SK-N-MC (cell line): ENCODE measurements around the gene TMEM44.

Experiments
- DNase-seq: peaks from one replicate; pipeline ENCODE4 v3.0.0-alpha.2; 2011; ENCODE audit warnings: low read depth, low spot score
- H3K27ac ChIP-seq: fragments of 200-600 bp; sonication (generic); 2 replicates; pipeline ENCODE4 v1.5.1; 2016; ENCODE audit warnings: mixed run types
- H3K36me3 ChIP-seq: fragments of 200-600 bp; sonication (generic); 2 replicates; pipeline ENCODE4 v1.6.1; 2017; ENCODE audit warnings: antibody characterized with exemption, low read length, mixed read lengths; ENCODE audit not compliant: insufficient read depth
- H3K4me3 ChIP-seq: fragments of 200-600 bp; sonication (generic); 2 replicates; pipeline ENCODE4 v1.5.1; 2016
- H3K9ac ChIP-seq: fragments of 200-600 bp; sonication (generic); 2 replicates; pipeline ENCODE4 v1.8.0; 2017; ENCODE audit warnings: mixed run types, mixed read lengths; ENCODE audit not compliant: insufficient read length
- H3K9me3 ChIP-seq: fragments of 200-600 bp; sonication (generic); 2 replicates; pipeline ENCODE4 v1.6.1; 2017; ENCODE audit warnings: low read depth, mild to moderate bottlenecking, antibody characterized with exemption, low read length, moderate library complexity, mixed read lengths
- EZH2 ChIP-seq: fragments of 200-600 bp; sonication (generic); IDR thresholded peaks from one replicate; pipeline ENCODE4 v1.6.1; 2017; ENCODE audit warnings: antibody characterized with exemption
- FOXP2 ChIP-seq: optimal IDR thresholded peaks from 2 replicates; pipeline ENCODE3; 2011; ENCODE audit warnings: mild to moderate bottlenecking, moderate library complexity; ENCODE audit not compliant: insufficient read depth; ENCODE audit errors: extremely low read length, control extremely low read depth
- POLR2AphosphoS5 ChIP-seq: IDR thresholded peaks from 2 replicates; pipeline ENCODE4 v1.6.1; 2012; ENCODE audit warnings: mild to moderate bottlenecking, low read depth, low read length, borderline replicate concordance

TMEM44 gene

GRCh38 chr3:194658477-194659242, 25.4 kb upstream of the TMEM44 start:
- no peak for DNase-seq
- no peak overlapping the region for H3K9ac ChIP-seq
- TF ChIP-seq FOXP2 (no peak), EZH2 (no peak), POLR2AphosphoS5 (no peak)
- H3K4me3 ChIP-seq = no peak overlapping the region
- H3K27ac ChIP-seq = no peak overlapping the region
- H3K36me3 ChIP-seq = peaks cover 67% of the 10 kb centered on the region
- no peaks in the 10 kb centered on the region for H3K9me3 ChIP-seq

- DNase-seq = no peak
- H3K4me3 ChIP-seq = no peak overlapping the region
- TF ChIP-seq POLR2AphosphoS5 (no peak), FOXP2 (no peak), EZH2 (no peak)
Observed at GRCh38 chr3:194657439-194657838, 24.2 kb upstream of the TMEM44 start.

DNA sequence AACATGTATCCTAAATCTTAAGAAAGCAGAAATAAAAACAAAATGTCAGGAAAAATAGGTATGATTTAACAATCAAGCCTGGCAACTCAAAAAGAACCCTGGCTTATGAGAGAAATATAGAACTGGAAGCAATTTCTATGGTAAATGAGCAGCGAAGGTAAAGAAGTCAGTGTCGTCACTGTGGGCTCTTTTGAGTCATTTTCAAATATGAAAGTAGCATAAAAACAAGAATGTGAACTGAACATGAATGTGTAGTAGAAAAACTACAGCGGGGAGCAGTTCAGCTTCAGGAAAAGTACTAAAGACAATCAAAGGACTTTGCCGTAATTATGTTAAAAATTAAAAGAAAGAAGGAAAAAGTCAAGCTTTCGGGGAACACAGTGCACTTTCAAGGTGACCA, 21.2 kb upstream of the TMEM44 start:
- peaks cover 80% of the 10 kb centered on the region for H3K36me3 ChIP-seq

More at GRCh38 chr3:194657439-194657838, 24.2 kb upstream of the TMEM44 start:
- no peak overlapping the region for H3K9ac ChIP-seq
- H3K27ac ChIP-seq = no peak overlapping the region
- H3K36me3 ChIP-seq = peaks cover 72% of the 10 kb centered on the region
- H3K9me3 ChIP-seq = no peaks in the 10 kb centered on the region

DNA sequence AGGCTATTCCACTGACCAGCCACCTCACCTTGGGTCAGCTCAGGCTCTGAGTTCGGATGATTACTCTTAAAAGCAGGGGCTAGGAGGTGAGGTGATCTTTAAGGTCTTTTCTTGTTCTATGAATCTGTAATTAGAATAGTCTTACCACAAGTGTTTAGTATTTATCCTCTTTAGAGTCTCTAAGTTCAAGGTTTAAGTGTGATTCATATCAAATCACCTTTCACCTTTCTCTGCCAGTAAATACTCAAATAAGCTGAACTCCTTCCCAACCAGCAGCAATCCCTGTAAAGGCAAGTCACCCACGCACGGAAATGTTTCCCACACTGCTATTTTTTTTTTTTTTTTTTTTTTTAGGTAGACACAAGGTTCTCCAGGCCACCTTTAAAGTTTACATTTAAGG, 14.5 kb upstream of the TMEM44 start:
- H3K9ac ChIP-seq = no peak overlapping the region
- no peaks in the 10 kb centered on the region for H3K9me3 ChIP-seq
- TF ChIP-seq FOXP2 (no peak), POLR2AphosphoS5 (no peak), EZH2 (no peak)
- no peak for DNase-seq
- H3K4me3 ChIP-seq = no peak overlapping the region
- H3K27ac ChIP-seq = no peak overlapping the region
- H3K36me3 ChIP-seq = peaks cover 92% of the 10 kb centered on the region

More for the DNA sequence above, 21.2 kb upstream of the TMEM44 start:
- Histone ChIP-seq H3K9me3 (no peaks in the 10 kb centered on the region), H3K4me3 (no peak overlapping the region), H3K9ac (no peak overlapping the region), H3K27ac (no peak overlapping the region)
- TF ChIP-seq EZH2 (no peak), POLR2AphosphoS5 (no peak), FOXP2 (no peak)
- no peak for DNase-seq

DNA sequence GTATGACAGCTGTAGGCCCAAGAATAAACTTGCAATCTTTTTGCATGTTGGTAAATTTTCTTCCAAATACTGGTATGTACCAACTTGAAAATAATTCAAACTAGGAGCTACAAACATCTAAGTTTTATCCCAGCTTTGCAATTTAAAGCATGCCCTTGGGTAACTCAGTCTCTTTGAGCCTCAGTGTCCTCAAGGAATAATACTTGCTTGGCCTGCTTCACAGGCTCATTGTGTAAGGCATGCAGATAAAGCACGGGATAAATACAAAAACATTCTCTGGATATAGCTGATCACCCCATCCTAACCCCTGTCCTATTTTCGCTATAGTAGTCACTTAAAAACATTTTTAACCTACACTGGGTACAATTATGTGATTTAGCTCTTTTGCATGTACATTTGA, 9.6 kb upstream of the TMEM44 start:
- no peak for DNase-seq
- H3K27ac ChIP-seq = no peak overlapping the region
- no peak overlapping the region for H3K4me3 ChIP-seq
- H3K36me3 ChIP-seq = peaks cover 72% of the 10 kb centered on the region
- no peak overlapping the region for H3K9ac ChIP-seq
- no peaks in the 10 kb centered on the region for H3K9me3 ChIP-seq
- TF ChIP-seq POLR2AphosphoS5 (no peak), FOXP2 (no peak), EZH2 (no peak)

GRCh38 chr3:194640829-194641228, 7.6 kb upstream of the TMEM44 start:
- no peak for DNase-seq
- Histone ChIP-seq H3K36me3 (peaks cover 55% of the 10 kb centered on the region), H3K27ac (no peak overlapping the region), H3K9ac (no peak overlapping the region), H3K4me3 (no peak overlapping the region), H3K9me3 (no peaks in the 10 kb centered on the region)
- TF ChIP-seq EZH2 (no peak), POLR2AphosphoS5 (no peak), FOXP2 (no peak)

- Histone ChIP-seq H3K9ac (no peak overlapping the region), H3K27ac (no peak overlapping the region), H3K36me3 (peaks cover 39% of the 10 kb centered on the region), H3K9me3 (no peaks in the 10 kb centered on the region), H3K4me3 (no peak overlapping the region)
- DNase-seq = no peak
- no peak for TF ChIP-seq FOXP2
- no peak for TF ChIP-seq POLR2AphosphoS5
- no peak for TF ChIP-seq EZH2
Observed at GRCh38 chr3:194638991-194639605, 5.9 kb upstream of the TMEM44 start.

DNA sequence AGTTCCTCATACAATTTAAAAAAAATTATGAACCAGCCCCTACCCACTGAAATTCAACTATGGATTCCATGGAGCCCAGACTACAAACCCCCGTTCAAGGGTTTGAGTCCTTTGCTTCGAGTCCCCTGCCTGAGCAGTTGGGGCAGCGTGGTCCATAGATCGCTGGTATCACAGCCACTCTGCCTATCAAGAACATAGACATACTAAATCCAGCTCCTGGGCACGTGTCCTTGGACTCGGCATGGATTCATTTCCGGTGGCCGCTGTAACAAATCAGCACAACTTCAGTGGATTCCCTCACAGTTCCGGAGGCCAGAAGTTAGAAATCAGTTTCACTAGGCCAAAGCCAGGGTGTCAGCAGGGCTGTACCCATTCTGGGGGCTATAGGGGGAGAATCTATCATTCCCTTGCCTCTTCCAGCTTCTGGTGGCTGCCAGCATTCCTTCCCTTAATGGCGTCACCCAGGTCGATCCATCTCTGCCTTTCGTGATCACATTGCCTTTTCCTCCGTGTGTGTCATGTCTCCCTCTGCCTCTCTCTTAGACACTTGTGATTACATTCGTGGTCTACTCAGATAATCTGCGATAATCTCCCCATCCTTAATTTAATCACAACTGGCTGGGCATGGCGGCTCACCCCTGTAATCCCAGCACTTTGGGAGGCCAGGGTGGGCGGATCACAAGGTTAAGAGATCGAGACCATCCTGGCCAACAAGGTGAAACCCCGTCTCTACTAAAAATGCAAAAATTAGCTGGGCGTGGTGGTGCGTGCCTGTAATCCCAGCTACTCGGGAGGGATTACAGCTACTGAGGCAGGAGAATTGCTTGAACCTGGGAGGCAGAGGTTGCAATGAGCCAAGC, 4.6 kb upstream of the TMEM44 start:
- peak overlapping the region; percentile 44; the same call in 1 of the 2 replicates for H3K27ac ChIP-seq
- H3K9ac ChIP-seq = no peak overlapping the region

More for the DNA sequence above, 4.6 kb upstream of the TMEM44 start:
- peaks cover 27% of the 10 kb centered on the region for H3K36me3 ChIP-seq
- no peak for DNase-seq
- H3K9me3 ChIP-seq = no peaks in the 10 kb centered on the region
- H3K4me3 ChIP-seq = no peak overlapping the region
- TF ChIP-seq FOXP2 (no peak), POLR2AphosphoS5 (no peak), EZH2 (no peak)
